Stimulated activated naive CD8-positive, alpha-beta T cell treated with anti-CD3 and anti-CD28 coated beads, Interleukin-15, Interleukin-2, amounts not matched to agents 100 U/mL and 50 U/mL, for 24 hours (primary cell): ENCODE data around the gene PFKFB2.

ENCODE experiments used
- ATAC-seq: fragments of 150-1000 bp; cut with Tn5 transposase; one replicate; pipeline ENCODE4 v1.10.0; 2021
- DNase-seq: peaks from one replicate; pipeline ENCODE4 v3.0.0; 2021

Gene PFKFB2

DNA sequence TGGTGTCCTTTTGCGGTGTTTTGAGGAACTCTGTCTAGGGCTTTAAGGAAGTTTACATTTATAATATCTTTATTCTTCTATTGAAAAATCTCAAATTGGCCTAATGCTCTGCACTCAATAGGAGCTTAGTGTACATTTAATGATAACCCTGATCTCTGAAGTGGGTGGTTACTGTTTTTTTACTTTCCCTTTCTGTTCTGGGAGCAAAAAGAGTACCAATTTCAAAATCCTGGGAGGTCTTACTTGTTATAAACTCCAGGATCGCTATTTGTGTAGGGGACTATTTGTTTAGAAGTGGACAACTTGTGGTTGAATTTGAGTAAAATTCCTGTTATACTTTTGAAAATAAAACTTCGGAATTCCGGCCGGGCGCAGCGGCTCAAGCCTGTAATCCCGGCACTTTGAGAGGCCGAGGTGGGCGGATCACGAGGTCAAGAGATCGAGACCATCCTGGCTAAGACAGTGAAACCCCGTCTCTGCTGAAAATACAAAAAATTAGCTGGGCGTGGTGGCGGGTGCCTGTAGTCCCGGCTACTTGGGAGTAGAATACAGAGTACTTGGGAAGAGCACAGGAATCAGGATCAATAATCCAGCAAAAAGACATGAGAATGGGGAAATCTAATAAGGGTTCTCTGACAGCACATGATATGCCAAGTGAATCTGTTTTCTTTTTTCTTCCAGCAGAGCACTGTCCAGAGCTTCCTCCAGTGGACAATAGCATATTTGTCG, 36.7 kb downstream of the PFKFB2 start:
- ATAC-seq (peak; percentile 19), DNase-seq (no peak)

DNA sequence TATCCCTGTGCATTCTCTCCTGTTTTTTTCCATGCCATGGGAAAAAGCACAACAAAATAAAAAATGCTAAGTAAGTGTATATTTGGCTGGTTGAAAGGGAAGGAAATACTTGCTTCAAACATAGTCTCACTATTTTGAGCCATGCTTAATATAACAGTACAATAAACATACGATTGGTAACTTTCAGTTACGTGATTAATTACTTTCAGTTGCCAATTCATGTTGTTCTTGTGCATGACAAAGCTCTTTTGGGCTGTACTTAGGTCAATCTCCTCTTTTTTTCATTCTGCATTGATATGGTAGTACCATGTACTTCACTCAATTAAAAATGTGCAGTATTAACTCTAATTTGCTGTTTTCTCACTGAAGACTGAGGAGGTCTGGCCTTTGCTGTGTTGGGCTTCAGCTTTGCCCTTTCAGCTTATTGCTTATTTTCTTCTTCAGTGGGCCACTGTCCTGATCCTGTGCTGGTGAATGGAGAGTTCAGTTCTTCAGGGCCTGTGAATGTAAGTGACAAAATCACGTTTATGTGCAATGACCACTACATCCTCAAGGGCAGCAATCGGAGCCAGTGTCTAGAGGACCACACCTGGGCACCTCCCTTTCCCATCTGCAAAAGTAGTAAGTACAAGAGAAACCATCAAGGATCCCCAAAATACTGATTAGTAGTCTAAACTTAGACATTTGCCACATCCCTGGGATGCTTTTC, 38.3 kb downstream of the PFKFB2 start:
- no peak for DNase-seq
- ATAC-seq, result no peak

DNA sequence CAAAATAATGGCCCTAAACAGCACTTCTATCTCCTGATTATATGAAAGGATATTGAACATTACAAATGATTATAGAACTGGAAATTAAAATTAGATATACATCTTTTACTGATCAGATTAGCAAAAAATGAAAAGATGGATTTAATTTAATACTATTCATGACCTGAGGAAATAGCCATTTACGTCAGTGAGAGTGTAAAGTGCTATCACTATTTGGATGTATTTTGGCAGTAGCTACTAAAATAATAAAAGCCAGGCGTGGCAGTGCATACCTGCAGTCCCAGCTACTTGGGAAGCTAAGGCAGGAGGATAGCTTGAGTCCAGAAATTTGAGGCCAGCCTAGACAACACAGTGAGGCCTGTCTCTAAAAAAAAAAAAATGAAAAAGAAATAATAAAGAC, 40.9 kb downstream of the PFKFB2 start:
- DNase-seq, result no peak
- ATAC-seq, result no peak

DNA sequence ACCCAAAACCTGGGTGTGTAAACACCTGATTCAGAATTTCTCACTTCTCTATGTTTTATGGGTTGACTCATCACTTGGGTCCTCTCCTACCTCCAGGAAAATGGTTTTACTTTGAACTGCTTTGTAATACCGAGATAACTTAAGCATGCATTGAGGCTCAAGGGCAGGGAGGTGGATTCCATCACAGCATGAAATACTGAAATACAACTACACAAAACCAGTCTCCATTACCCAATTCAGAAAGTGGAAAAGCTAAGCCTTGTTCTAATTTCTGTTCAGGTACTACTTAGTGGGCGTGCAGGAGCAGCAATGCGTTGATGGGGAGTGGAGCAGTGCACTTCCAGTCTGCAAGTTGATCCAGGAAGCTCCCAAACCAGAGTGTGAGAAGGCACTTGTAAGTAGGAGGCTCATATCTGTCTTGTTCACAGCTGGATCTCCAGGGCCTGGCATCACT, 44.8 kb downstream of the PFKFB2 start:
- DNase-seq (peak; percentile 24), ATAC-seq (peak; percentile 97)

DNA sequence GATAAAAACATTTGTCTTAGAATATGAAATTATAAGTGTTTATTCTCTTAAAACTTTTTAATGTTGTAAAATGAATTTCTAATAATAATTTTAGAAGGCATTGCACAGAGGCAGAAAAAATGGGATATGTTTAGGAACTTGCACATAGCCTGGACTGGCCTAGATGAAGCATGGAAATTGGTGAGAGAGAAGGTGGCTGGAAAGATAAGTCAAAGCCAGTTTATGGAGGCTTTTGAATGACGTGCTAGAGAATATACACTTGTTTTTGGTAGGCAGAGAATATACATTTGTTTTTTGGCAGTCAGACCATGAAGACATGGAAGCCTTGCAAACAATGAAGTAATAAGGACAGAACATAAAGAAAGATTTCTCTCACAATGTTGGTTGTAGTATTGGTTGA, 48.6 kb downstream of the PFKFB2 start:
- ATAC-seq (no peak), DNase-seq (no peak)

DNA sequence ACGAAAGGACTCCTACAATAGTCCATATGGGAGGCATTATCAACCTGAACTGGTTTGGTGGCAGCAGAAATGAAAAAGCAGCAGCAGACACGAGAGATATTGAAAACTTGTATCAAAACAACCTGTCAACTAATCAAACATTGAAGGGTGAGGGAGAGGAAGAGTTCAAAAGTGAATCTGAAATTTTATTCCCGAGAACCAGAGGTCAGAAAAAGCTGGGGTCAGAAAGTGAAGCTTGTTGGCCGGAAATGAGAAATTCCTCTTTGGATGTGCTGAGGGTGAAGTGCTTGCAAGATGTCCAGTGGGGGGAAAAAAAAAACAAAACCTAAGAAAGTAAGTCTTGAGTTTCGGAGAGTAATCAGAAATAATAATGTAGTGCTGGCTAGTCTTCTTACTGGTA, 49.1 kb downstream of the PFKFB2 start:
- ATAC-seq (no peak), DNase-seq (no peak)

DNA sequence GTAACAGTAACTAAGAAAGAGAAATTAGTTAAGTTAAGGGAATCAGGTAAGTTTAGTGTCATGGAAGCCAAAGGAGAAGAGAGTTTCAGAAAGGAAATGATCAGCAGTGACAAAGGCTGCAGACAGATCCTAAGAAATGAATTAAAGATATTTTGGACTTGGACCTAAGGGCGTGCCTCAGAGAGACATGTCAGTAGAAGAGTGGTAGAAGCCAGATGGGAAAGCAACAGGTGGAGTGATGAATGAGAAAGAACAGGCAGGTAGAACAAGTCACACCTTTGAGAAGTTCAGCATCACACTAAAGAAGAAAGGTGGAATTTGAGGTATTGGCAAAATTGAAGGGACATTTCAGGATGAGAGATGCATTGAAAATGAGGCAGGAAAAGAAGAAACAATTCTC, 49.6 kb downstream of the PFKFB2 start:
- no peak for ATAC-seq

DNA sequence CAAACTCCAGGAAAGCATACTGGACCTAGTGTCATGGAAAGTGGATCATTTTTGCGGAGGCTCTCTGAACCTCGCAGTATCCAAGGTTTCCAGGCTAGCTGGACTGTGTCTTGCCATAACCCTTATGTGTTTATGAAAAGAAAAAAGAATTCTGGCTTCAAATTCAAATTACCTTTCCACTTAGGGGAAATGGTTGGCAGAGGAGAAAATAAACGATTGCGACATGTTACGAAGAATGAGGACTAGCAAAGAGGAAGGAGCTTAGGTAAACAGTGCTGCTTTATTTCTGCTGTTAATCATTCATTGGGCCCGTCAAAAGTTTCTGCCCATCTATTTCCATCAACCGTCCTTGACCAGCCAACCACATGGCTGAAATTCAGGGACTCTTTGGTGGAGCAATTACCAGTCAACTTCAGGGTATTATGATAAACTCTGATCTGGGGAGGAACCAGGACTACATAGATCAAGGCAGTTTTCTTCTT, 50.9 kb downstream of the PFKFB2 start, which contains the start of gene C4BPA:
C4BPA (plus strand) TSS at position 342 of the 482 bp plus-strand sequence. CDS start 8,793 bp downstream, outside the sequence.
- DNase-seq, result no peak
- ATAC-seq, result no peak

More for the DNA sequence above, 49.6 kb downstream of the PFKFB2 start:
- no peak for DNase-seq

DNA sequence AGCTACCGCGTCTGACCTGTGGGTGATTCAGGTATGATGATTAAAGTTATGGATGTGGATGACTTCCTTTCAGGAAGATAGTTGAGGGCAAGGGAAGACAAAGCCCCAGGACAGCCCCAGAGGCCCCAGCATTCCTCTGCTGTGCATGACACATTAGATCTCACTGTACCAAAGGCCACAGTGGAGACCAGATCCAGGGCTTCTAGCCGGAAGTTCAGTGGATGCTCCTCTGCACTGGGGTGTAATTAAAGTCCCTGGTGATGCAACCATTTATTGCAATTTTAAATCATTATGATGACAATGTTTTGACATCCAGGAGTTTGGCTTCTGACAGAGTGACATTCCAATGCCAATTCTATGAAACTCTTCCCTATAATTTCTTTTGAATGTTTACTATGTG, 55.9 kb downstream of the PFKFB2 start:
- ATAC-seq (no peak), DNase-seq (no peak)

DNA sequence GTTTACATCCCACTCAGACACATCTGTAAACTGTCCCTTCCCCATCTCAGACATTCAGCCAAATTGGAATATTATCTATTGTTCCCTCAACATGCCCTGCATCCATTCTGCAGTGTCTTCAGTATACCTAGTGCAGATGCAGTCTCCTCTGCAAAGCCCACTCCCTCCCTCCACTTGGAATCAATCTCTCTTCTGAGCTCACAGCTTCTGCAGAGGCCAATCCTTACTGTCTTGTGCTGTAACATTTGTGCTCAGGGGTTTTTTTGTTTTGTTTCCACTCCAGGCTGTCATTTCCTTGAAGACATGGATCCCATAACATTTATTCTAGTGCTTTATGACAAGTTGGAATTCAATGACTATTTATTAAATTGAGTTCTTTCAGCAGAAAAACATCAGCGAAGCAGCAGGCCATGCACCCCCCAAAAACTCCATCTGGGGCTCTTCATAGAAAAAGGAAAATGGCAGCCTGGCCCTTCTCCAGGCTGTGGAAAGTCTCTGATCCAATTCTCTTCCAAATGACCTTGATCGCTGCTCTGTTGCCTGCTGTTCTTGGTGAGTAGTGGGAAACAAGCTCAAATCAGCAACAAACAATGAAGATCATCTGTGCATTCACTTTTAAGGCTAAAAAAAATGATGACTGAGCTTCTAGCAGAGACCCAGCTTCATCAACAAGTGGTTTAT, 59.7 kb downstream of the PFKFB2 start:
- DNase-seq (no peak), ATAC-seq (no peak)

DNA sequence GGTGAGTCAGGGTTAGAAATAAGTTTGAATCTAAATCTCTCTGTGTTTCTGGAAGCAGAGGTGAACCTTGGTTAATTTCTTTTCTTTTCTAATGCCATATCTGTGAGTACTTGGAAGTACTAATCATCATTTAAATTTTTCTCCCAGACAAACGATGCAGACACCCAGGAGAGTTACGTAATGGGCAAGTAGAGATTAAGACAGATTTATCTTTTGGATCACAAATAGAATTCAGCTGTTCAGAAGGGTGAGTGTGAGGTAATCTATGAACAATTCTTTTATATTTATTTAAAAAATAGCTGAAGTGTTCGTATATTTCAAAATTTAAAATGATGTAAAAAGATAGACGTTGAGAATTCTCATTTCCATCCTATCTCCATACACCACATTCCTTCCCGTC, 62.2 kb downstream of the PFKFB2 start:
- no peak for ATAC-seq
- DNase-seq, result no peak

DNA sequence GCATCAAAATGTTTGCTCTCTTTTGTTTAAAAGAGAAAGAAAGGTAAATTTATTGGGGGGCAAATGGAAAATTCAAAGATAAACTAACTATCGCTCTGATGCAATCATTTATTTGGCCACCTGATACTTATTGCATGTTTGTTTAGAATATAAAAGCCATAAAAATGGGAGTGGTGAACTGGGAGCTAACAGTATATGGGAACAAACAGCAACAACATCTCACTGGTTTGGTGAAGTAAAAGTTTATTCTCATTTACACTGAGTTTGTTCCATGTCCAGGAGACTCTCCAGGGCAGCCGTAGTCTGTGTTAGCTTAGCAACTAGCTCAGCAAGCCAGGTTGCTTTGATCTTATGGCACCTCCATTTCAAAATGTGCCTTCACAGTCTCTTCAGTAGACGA, 71.3 kb downstream of the PFKFB2 start:
- DNase-seq, result no peak
- no peak for ATAC-seq

DNA sequence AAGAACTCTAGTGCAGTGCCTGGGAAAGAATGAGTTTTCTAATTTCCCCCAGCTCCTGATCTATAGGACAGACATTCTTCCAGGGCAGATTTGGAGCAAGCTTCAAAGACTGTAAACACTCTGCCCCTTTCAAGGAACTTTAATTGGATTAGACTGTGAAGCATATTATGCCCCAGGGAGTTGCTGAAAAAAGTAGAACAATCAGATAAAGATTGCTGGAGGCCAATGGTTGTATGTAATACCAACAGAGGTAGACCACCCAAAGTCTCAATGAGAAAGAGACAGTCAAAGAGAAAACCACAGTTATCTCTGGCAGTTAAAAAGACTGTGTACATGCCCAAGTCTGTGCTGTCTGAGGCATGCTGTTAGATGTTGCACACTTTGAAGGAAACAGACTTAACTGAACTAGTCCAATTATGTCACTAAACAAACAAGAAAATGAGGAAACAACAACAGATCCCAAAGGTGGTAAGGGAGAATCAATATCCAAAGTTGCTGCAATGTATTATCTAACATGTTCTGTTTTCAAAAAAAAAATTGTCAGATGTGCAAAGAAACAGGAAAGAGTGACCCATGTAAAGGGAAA, 75.4 kb downstream of the PFKFB2 start:
- ATAC-seq, result no peak
- DNase-seq, result no peak

DNA sequence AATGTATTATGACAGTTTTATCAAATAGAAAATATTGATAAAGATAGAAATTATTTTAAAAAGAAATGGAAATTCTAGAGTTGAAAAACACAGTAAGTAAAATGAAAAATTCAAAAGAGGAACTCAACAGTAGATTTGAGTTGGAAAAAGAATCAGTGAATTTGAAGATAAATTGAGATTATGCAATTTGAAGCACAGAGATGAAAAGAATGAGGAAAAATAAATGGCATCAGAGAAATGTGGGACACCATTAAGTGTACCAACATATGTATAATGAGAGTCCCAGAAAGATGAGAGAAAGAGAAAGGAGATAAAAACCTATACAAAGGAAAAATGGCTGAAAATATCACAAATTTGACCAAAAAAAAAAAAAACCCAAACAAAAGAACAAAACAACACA, 76.0 kb downstream of the PFKFB2 start:
- ATAC-seq, result no peak
- no peak for DNase-seq
